Nephron progenitor cell (in vitro differentiated cells): ENCODE data around the gene ATRX.
"Not testable (repeated sequence)": the region's sequence is repeated elsewhere in the genome, so short reads cannot be mapped to it uniquely, and the experiment has no call there.

Experiments used
- DNase-seq: peaks from one replicate; pipeline ENCODE4 v3.0.0; 2021
- H3K27ac Mint-ChIP-seq: 2 replicates; pipeline ENCODE4 v1.8.0; 2021; ENCODE audit warnings: mild to moderate bottlenecking, moderate library complexity, mixed read lengths
- H3K27me3 Mint-ChIP-seq: 2 replicates; pipeline ENCODE4 v1.8.0; 2021; ENCODE audit warnings: mild to moderate bottlenecking, low read depth, mixed read lengths; ENCODE audit not compliant: poor library complexity
- H3K36me3 Mint-ChIP-seq: 2 replicates; pipeline ENCODE4 v1.8.0; 2021; ENCODE audit warnings: low read depth, mixed read lengths
- H3K4me1 Mint-ChIP-seq: 2 replicates; pipeline ENCODE4 v1.8.0; 2021; ENCODE audit warnings: mixed read lengths
- H3K4me3 Mint-ChIP-seq: 2 replicates; pipeline ENCODE4 v1.8.0; 2021; ENCODE audit warnings: mild to moderate bottlenecking, moderate library complexity, mixed read lengths
- H3K9me3 Mint-ChIP-seq: 2 replicates; pipeline ENCODE4 v1.8.0; 2021; ENCODE audit warnings: mild to moderate bottlenecking, moderate library complexity, mixed read lengths
- CTCF ChIP-seq: fragments of 200-600 bp; sonication (generic); IDR thresholded peaks from 2 replicates; pipeline ENCODE4 v1.5.0; 2021; ENCODE audit warnings: antibody characterized with exemption

ATRX gene

GRCh38 chrX:77771601-77772000, 14.4 kb downstream of the ATRX start:
- Mint-ChIP-seq H3K4me1 (no peaks in the 10 kb centered on the region), H3K27ac (no peak overlapping the region), H3K4me3 (no peak overlapping the region), H3K36me3 (peaks cover 67% of the 10 kb centered on the region), H3K9me3 (peaks cover 76% of the 10 kb centered on the region), H3K27me3 (no peaks in the 10 kb centered on the region)
- TF ChIP-seq CTCF, result no peak
- DNase-seq, result no peak

- Mint-ChIP-seq H3K9me3 (peaks cover 78% of the 10 kb centered on the region), H3K27me3 (no peaks in the 10 kb centered on the region), H3K4me3 (no peak overlapping the region), H3K4me1 (no peaks in the 10 kb centered on the region), H3K36me3 (peaks cover 65% of the 10 kb centered on the region), H3K27ac (no peak overlapping the region)
- no peak for DNase-seq
- TF ChIP-seq CTCF, result no peak
These were observed 17.2 kb downstream of the ATRX start for GRCh38 chrX:77768787-77769186.

GRCh38 chrX:77766212-77766611, 19.8 kb downstream of the ATRX start:
- not testable (repeated sequence) for H3K27me3 Mint-ChIP-seq, H3K4me1 Mint-ChIP-seq, H3K27ac Mint-ChIP-seq, H3K4me3 Mint-ChIP-seq, DNase-seq
- H3K9me3 Mint-ChIP-seq, result peaks cover 77% of the 10 kb centered on the region
- H3K36me3 Mint-ChIP-seq, result peaks cover 66% of the 10 kb centered on the region

- peaks cover 2% of the 10 kb centered on the region for H3K27me3 Mint-ChIP-seq
- peaks cover 93% of the 10 kb centered on the region for H3K9me3 Mint-ChIP-seq
- no peak for DNase-seq
- H3K27ac Mint-ChIP-seq, result no peak overlapping the region
- peaks cover 86% of the 10 kb centered on the region for H3K36me3 Mint-ChIP-seq
- no peak for TF ChIP-seq CTCF
- H3K4me1 Mint-ChIP-seq, result no peaks in the 10 kb centered on the region
- H3K4me3 Mint-ChIP-seq, result no peak overlapping the region
These were observed 30.5 kb downstream of the ATRX start for GRCh38 chrX:77755561-77755960.

- H3K4me3 Mint-ChIP-seq, H3K4me1 Mint-ChIP-seq, DNase-seq, H3K27me3 Mint-ChIP-seq, H3K27ac Mint-ChIP-seq: not testable (repeated sequence)
- Mint-ChIP-seq H3K9me3 (peaks cover 99% of the 10 kb centered on the region), H3K36me3 (peaks cover 92% of the 10 kb centered on the region)
These were observed 32.1 kb downstream of the ATRX start for GRCh38 chrX:77753942-77754341.

- TF ChIP-seq CTCF, result no peak
- Mint-ChIP-seq H3K36me3 (peaks cover 79% of the 10 kb centered on the region), H3K27me3 (peaks cover 2% of the 10 kb centered on the region), H3K9me3 (peaks cover 90% of the 10 kb centered on the region), H3K27ac (no peak overlapping the region), H3K4me1 (no peaks in the 10 kb centered on the region), H3K4me3 (no peak overlapping the region)
- DNase-seq, result no peak
These were observed 36.3 kb downstream of the ATRX start for GRCh38 chrX:77749695-77750094.

- peaks cover 84% of the 10 kb centered on the region for H3K9me3 Mint-ChIP-seq
- peaks cover 16% of the 10 kb centered on the region for H3K4me1 Mint-ChIP-seq
- no peaks in the 10 kb centered on the region for H3K27me3 Mint-ChIP-seq
- H3K36me3 Mint-ChIP-seq, result peaks cover 56% of the 10 kb centered on the region
- no peak for DNase-seq
- H3K4me3 Mint-ChIP-seq, result peak overlapping the region; percentile 25
- H3K27ac Mint-ChIP-seq, result peak overlapping the region; percentile 93
- TF ChIP-seq CTCF, result no peak
These were observed 42.3 kb downstream of the ATRX start for GRCh38 chrX:77743720-77744119.
